Sigmoid colon (tissue), 4 donors: ENCODE data around the gene RASA1.

Experiments used
- CTCF ChIP-seq, 4 experiments: fragments of 450-650 bp in 3 of 4; fragments of 200-600 bp in 1 of 4; IDR thresholded peaks; one replicate each; pipeline ENCODE4 v1.5.1; 2016 to 2019; ENCODE audit warnings: antibody characterized with exemption in 4 of 4, mild to moderate bottlenecking in 3 of 4, moderate library complexity in 2 of 4
- EP300 ChIP-seq, 4 donors: sonication (generic); formaldehyde crosslinking; IDR thresholded peaks; one replicate each; pipeline ENCODE4 v1.6.1; 2017; ENCODE audit warnings: antibody characterized with exemption in 4 of 4
- POLR2A ChIP-seq, 2 donors: fragments of 450-650 bp; IDR thresholded peaks; one replicate each; pipeline ENCODE4 v1.6.1; 2016; ENCODE audit warnings: antibody characterized with exemption in 2 of 2, mild to moderate bottlenecking in 2 of 2, moderate library complexity in 2 of 2
- POLR2AphosphoS5 ChIP-seq, 4 donors: sonication (generic); formaldehyde crosslinking; IDR thresholded peaks; one replicate each; pipeline ENCODE4 v1.6.1; 2017; ENCODE audit warnings: antibody characterized with exemption in 4 of 4

- no peak for TF ChIP-seq CTCF (IDR thresholded peaks at IDR 0.05)
- no peak for TF ChIP-seq POLR2AphosphoS5 (IDR thresholded peaks at IDR 0.05)
- no peak for TF ChIP-seq EP300 (IDR thresholded peaks at IDR 0.05)
- TF ChIP-seq POLR2A (IDR thresholded peaks at IDR 0.05): no peak
Measured at GRCh38 chr5:87408204-87408603, 140.5 kb downstream of the RASA1 start.
